Bone marrow (tissue), 2 donors: ENCODE measurements around the gene CALD1.

Experiments used
- DNase-seq, 2 donors: peaks; one replicate each; lab custom pipeline; 2025; lab: John Stamatoyannopoulos, UW

Gene CALD1

GRCh38 chr7:134778941-134779740 lies at the start of gene CALD1:
Gene CALD1, plus strand, starts transcription at chr7:134779634. Its CDS starts 88,100 bp downstream, at chr7:134867734.
- no peak for DNase-seq

DNA sequence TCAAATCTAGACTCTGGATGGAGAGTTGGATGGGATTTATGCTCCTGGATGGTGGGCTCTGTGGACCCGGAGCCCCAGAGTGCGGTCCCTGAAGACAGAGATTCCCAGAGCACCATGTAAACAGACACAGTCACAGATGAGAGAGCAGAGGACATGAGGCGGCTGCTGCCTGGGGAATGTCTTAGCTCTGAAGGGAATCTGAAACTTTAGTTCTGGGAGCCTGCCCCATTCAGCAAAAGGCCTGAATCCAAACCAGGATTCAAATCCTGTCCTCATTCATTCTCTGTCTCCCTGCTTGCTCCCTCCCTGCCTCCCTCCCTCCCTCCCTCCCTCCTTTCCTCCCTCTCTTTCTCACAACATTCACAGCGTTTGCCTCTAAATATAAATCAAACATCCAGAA lies 49.5 kb upstream of the CALD1 start:
- DNase-seq, result no peak

DNA sequence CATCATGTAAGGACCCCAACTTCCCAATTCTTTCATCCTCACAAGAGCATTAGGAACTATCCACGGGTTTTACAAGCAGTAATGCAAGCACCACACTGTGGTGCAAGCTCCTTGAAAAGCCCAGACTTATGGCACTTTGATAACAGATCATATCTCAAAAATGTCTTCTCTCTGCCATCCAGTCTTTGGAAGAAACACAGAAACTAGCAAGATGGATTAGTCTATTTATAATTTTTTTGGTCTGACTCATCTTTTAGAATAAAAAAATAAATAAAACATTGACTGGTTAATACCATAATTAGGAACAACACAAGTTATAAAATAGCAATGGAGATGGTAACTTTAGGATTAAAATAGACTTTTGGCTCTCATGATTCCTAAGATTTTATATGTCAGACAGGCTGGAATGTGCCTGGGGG lies 49.0 kb upstream of the CALD1 start:
- DNase-seq, result no peak

- no peak for DNase-seq
These were observed 47.8 kb upstream of the CALD1 start for GRCh38 chr7:134731616-134732015.

GRCh38 chr7:134732728-134733127 lies 46.7 kb upstream of the CALD1 start:
- no peak for DNase-seq

DNA sequence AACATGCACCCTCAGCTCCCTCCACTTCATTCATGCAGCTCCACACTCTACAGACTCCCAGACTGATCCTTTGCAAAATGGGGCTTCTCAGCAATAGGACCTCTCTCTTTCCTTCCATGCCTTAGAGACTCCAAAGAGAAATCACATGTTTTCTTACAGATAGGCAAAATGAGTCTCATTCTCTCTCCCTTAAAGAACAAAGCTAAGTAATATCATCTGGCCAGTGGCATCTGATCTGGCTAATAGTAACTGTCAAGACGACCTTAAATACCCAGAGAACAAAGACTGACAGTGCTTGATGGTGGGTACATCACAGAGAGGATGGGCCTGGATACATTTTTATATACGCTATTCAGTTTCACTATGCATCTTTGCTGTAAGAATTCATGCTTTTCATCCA lies 43.1 kb upstream of the CALD1 start:
- DNase-seq, result no peak

DNA sequence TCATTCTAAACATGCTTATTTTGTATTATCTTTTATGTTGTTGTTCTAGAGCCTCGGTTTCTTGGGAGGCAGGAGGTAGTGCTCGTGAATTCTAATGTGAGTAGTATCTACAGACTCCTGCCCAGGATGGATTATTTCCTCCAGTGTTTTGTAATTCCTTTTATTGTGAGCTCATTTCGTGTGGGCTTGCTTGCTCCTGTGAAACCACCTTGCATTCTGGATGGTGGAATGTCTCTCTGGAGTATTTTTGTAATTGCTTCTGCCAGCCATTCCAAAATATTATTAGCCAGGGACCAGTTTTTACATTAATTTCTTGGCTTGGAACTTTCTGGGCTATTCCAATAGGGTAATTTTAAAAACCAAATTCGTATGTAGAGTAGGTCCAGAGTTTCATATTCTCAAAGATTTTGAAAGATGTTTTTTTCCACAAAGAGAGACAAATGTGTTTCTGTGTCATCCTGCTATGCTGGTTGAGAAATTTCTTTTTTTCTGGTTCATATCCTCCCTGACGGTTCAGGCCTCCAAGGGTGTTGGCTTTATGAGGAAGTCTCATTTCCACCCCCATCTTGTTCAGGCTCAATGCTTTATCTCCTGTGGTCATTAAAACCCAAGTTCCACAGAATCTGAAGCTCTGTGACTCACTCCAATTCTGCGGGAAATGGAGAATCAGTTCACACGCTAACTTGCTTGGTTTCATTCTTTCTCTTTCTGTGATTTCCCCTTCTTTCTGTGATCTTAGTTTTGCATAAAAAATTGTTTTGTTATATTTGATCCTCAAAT lies 41.7 kb upstream of the CALD1 start:
- DNase-seq, result no peak

DNA sequence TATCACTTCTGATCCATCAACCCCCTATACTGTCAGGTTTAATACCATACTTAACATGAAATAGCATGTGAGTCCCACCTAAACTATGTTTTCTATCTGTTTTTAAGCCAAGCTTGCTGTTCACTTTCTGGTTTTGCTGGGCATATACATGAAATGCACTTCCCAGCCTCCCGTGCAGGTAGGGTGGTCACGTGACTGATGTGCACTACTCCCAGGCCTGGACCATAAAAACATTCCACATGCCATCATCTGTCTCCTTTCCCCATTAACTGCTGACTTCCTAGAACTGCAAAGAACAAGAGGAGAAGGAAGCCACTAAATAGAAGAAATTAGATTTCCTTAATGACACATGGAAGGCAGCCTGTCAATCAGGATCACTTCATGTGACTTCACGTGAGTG lies 40.1 kb upstream of the CALD1 start:
- no peak for DNase-seq

DNA sequence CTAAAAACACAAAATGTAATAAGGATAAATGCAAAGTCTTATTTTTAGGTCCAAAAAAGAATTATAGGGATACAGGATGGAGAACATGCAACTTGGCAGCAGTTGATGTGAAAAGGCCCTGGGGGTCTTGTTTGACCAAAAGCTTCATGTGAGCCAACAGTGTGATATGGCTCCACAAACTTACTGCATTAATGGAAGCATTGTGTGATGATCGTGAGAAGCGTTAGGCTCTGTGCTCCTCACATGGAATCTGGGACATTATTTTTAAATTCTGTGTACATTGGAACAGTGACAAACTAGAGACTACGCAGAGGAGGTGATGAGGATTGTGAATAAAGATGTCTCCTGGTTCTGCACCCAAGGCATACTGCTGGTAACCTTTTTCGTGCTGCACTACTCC lies 39.1 kb upstream of the CALD1 start:
- no peak for DNase-seq

DNA sequence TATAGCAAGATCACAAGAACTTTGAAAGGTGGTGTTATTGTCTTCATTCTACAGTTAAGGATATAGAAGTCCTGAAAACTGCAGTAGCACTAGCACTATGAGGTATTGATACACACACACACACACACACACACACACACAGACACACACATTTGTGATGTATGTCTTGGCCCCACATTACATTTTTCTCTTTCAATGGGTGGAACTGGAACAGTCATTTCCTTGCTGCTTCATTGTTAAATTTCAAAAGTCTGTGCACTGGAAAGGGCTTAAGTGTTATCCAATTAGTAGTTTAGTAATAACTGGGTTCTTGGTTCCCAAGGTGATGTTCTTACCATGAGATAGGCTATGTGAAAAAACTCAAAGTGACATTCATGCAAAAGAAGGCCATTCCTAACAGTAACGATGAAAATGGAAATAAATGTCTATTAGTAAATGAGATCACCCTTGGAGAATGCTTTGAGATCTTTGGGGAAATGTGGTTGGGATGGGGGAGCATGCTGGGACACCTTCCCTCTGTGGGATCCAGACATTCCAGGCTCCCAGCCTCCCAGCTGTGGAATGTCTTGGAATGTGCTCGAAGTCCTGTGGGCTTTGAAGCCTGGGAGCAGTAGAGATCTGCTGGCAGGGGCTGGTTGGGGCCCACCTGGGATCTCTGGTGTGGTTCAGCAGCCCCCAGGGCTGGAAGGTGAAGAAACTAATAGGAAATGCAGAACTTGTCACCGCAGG lies 37.4 kb upstream of the CALD1 start:
- no peak for DNase-seq

- DNase-seq, result no peak
These were observed 36.6 kb upstream of the CALD1 start for GRCh38 chr7:134742688-134743350.

DNA sequence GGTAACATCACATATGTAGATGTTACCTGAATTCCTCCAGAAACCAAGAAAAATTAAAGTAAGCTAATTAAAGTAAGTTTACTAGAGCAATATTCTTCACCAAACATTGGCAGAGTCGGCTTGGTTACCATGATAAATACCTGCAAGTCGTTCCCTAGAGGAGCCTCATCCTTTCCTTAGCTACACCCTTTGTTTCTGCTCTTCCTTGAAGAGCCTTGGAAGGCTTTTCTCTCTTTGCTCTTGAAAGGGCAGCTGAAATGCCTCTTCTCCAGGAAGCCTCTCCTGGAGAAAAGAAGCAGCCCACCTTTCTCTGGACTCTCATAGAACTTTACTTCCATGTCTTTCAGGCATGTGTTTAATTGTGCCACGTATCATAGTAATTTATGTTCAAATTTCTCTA lies 34.9 kb upstream of the CALD1 start:
- no peak for DNase-seq

GRCh38 chr7:134747326-134747725 lies 32.1 kb upstream of the CALD1 start:
- DNase-seq, result no peak

- DNase-seq, result peak; percentile 6 to 47
These were observed 29.1 kb upstream of the CALD1 start for GRCh38 chr7:134750083-134751062.

GRCh38 chr7:134752006-134752760 lies 27.3 kb upstream of the CALD1 start:
- no peak for DNase-seq

- no peak for DNase-seq
These were observed 23.9 kb upstream of the CALD1 start for GRCh38 chr7:134755422-134756022.

DNA sequence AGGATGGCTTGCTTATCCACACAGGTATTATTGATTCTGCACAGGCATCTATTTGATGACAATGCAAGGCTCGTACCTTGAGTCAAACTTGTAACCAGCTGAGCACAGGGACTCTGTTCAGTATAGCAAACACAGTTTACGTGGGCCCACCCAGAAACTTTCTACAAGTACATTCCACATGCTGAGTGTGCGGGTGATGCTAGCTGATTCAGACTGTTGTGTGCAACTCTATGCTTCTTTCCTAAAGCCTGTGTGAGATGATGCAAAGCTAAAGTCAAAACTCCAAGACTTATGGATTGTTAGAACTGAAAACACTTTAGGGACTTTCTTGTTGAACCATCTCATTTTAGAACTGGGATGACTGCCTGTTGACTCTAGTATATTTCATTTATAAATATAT lies 21.5 kb upstream of the CALD1 start:
- DNase-seq, result no peak

GRCh38 chr7:134758981-134759380 lies 20.5 kb upstream of the CALD1 start:
- no peak for DNase-seq

DNA sequence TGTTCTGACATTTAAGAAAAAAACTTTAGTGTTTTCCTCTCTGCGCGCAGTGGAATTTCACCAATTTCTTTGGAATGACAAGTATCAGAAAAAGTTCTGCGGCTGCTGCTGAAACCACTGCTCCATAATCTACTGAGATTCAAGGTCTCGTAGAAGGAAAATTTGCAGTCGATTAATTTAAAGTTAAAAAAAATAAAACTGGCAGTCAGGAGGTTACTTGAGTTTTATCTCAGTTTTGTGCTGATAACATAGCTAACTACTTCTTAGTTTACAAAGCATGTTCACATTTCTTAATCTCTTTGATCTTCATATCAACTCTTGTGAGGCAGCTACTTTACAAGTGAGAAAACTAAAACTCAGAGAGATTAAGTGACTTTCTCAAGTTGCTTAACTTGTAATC lies 18.2 kb upstream of the CALD1 start:
- DNase-seq, result no peak

- DNase-seq, result no peak
These were observed 15.5 kb upstream of the CALD1 start for GRCh38 chr7:134763960-134764359.
